Mammary epithelial cell (primary cell): ENCODE measurements around the gene ITFG2.

Experiments used
- CTCF ChIP-seq, 2 donors: IDR thresholded peaks in 1 of 2; conservative IDR thresholded peaks in 1 of 2; 2 replicates each; pipeline ENCODE4 v1.5.1; 2011 to 2012; ENCODE audit warnings: inconsistent platforms in 2 of 2, low read length in 2 of 2, mild to moderate bottlenecking in 2 of 2, control low read depth in 1 of 2, low read depth in 1 of 2; ENCODE audit not compliant: insufficient read depth in 1 of 2; ENCODE audit errors: extremely low read depth in 1 of 2
- EZH2 ChIP-seq: IDR thresholded peaks from 2 replicates; pipeline ENCODE4 v1.6.1; 2012; ENCODE audit warnings: low read length, inconsistent platforms, borderline replicate concordance

GRCh38 chr12:2845280-2845679, 32.8 kb downstream of the ITFG2 start:
- no peak for TF ChIP-seq CTCF (conservative IDR thresholded peaks at IDR 0.05 in 1 of 2, IDR thresholded peaks at IDR 0.05 in 1 of 2; ENCODE audit: extremely low read depth in 1 of 2, insufficient read depth in 1 of 2, low read depth in 1 of 2, low read length in 2 of 2)
- no peak for TF ChIP-seq EZH2
